HL-60 (cell line): Measurements from ENCODE around the gene FRMD3.

ENCODE experiments used
- DNase-seq, 2 experiments: peaks; one replicate each; pipeline ENCODE4 v3.0.0-alpha.2; 2010 to 2020; ENCODE audit warnings: low read depth in 1 of 2, low spot score in 1 of 2
- H3K27ac ChIP-seq: fragments of 250-450 bp; sonication (Bioruptor Pico); replicated peaks from 2 replicates; pipeline ENCODE4 v1.5.1; 2020; ENCODE audit warnings: mild to moderate bottlenecking, moderate library complexity
- H3K27me3 ChIP-seq: fragments of 250-450 bp; sonication (Bioruptor Pico); 2 replicates; pipeline ENCODE4 v1.5.1; 2021; ENCODE audit warnings: mild to moderate bottlenecking, moderate library complexity; ENCODE audit not compliant: insufficient read depth, poor library complexity, severe bottlenecking
- H3K4me3 ChIP-seq: replicated peaks from 2 replicates; pipeline ENCODE4 v1.5.1; 2011; ENCODE audit warnings: mild to moderate bottlenecking, control low read depth, low read length; ENCODE audit not compliant: insufficient read depth
- GABPA ChIP-seq: IDR thresholded peaks from 2 replicates; pipeline ENCODE4 v1.6.1; 2012; ENCODE audit warnings: low read depth
- POLR2AphosphoS5 ChIP-seq: IDR thresholded peaks from 2 replicates; pipeline ENCODE4 v1.6.1; 2012; ENCODE audit warnings: low read depth
- REST ChIP-seq: IDR thresholded peaks from 2 replicates; pipeline ENCODE4 v1.6.1; 2012; ENCODE audit warnings: low read depth; ENCODE audit not compliant: insufficient replicate concordance
- SPI1 ChIP-seq: IDR thresholded peaks from 2 replicates; pipeline ENCODE4 v1.6.1; 2012; ENCODE audit warnings: low read depth, mild to moderate bottlenecking, borderline replicate concordance
- TF ChIP-seq, protein P1 (sequence below): IDR thresholded peaks from one replicate; pipeline ENCODE4 v1.5.1; 2011; ENCODE audit warnings: low read length, control low read depth, inconsistent platforms; ENCODE audit not compliant: insufficient read depth

The FRMD3 gene

GRCh38 chr9:83554278-83554677 is 16.1 kb upstream of the FRMD3 start:
- Histone ChIP-seq H3K27me3 (no peaks in the 10 kb centered on the region), H3K27ac (no peak overlapping the region), H3K4me3 (no peak overlapping the region)
- TF ChIP-seq SPI1, result no peak
- TF ChIP-seq, protein P1, sequence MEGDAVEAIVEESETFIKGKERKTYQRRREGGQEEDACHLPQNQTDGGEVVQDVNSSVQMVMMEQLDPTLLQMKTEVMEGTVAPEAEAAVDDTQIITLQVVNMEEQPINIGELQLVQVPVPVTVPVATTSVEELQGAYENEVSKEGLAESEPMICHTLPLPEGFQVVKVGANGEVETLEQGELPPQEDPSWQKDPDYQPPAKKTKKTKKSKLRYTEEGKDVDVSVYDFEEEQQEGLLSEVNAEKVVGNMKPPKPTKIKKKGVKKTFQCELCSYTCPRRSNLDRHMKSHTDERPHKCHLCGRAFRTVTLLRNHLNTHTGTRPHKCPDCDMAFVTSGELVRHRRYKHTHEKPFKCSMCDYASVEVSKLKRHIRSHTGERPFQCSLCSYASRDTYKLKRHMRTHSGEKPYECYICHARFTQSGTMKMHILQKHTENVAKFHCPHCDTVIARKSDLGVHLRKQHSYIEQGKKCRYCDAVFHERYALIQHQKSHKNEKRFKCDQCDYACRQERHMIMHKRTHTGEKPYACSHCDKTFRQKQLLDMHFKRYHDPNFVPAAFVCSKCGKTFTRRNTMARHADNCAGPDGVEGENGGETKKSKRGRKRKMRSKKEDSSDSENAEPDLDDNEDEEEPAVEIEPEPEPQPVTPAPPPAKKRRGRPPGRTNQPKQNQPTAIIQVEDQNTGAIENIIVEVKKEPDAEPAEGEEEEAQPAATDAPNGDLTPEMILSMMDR, result no peak
- TF ChIP-seq GABPA, result no peak
- TF ChIP-seq REST, result no peak
- no peak for TF ChIP-seq POLR2AphosphoS5
- DNase-seq, result no peak

DNA sequence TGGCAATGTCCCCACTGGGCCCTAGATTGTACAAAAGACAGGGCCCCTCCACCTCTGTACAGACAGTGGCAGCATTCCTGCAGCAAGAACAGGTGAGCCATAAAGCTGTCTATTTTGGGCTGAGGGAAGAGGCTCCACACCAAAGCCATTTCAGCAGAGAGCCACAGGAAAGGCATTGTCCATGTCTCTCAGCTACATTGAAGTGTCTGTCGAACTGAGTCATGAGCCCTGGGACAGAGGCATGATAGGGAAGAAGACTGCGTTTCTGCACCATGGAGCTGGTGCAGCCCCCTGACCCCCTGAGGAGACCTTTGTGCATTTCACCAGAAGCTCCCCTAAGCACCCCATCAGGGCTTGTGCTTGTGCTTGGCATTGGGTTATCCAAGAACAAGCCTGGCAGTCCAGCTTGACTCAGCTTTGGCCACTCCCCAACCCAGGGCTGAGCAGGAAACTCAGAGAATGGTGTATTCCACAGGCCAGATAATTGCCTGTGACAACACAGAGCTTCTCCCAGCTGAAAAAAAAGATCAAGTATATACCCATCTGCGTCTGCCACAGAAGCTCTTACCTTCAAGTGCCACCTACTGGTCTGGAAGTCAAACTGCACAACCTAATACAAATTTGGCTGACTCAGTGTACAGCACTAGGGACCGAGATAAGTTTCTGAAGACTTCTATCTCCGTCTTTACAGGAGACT is 5.9 kb upstream of the FRMD3 start:
- Histone ChIP-seq H3K4me3 (no peak overlapping the region), H3K27me3 (no peaks in the 10 kb centered on the region), H3K27ac (no peak overlapping the region)
- TF ChIP-seq REST (no peak), GABPA (no peak), POLR2AphosphoS5 (no peak), SPI1 (no peak)
- TF ChIP-seq, protein P1, result peak; percentile 76
- DNase-seq, result peak; percentile 52 to 53

GRCh38 chr9:83538890-83539238 is 663 bp upstream of the FRMD3 start:
- Histone ChIP-seq H3K27ac (no peak overlapping the region; the same call in 1 of the 2 replicates), H3K4me3 (peak overlapping the region; percentile 66), H3K27me3 (no peaks in the 10 kb centered on the region)
- no peak for DNase-seq
- TF ChIP-seq, protein P1, result no peak
- TF ChIP-seq REST (no peak), POLR2AphosphoS5 (no peak), SPI1 (no peak), GABPA (no peak)
